ENCODE data around the gene SULF2. TPM values are rescaled to one million over a fixed set of nuclear protein-coding genes. Genes with fewer than 3 reads are reported as not detected.
A peak's percentile ranks its signal among the peaks of the same experiment; 100 is the strongest.

Gene SULF2
- total RNA-seq, 1 donor from 2014 or later = 62.1 TPM

DNA sequence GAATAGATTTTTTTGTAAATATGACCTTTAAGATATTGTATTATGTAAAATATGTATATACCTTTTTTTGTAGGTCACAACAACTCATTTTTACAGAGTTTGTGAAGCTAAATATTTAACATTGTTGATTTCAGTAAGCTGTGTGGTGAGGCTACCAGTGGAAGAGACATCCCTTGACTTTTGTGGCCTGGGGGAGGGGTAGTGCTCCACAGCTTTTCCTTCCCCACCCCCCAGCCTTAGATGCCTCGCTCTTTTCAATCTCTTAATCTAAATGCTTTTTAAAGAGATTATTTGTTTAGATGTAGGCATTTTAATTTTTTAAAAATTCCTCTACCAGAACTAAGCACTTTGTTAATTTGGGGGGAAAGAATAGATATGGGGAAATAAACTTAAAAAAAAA, 130.9 kb downstream of the SULF2 start:
- peaks cover 35% of the 10 kb centered on the region for H3K36me3 Mint-ChIP-seq (ENCODE audit: low read depth, unreplicated experiment)
- DNase-seq (ENCODE audit: low spot score) = no peak
- TF ChIP-seq, protein P1, sequence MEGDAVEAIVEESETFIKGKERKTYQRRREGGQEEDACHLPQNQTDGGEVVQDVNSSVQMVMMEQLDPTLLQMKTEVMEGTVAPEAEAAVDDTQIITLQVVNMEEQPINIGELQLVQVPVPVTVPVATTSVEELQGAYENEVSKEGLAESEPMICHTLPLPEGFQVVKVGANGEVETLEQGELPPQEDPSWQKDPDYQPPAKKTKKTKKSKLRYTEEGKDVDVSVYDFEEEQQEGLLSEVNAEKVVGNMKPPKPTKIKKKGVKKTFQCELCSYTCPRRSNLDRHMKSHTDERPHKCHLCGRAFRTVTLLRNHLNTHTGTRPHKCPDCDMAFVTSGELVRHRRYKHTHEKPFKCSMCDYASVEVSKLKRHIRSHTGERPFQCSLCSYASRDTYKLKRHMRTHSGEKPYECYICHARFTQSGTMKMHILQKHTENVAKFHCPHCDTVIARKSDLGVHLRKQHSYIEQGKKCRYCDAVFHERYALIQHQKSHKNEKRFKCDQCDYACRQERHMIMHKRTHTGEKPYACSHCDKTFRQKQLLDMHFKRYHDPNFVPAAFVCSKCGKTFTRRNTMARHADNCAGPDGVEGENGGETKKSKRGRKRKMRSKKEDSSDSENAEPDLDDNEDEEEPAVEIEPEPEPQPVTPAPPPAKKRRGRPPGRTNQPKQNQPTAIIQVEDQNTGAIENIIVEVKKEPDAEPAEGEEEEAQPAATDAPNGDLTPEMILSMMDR (IDR thresholded peaks at IDR 0.05; ENCODE audit: unreplicated experiment) = no peak
- peaks cover 15% of the 10 kb centered on the region for H3K4me1 Mint-ChIP-seq (ENCODE audit: unreplicated experiment)
- H3K9me3 Mint-ChIP-seq (ENCODE audit: unreplicated experiment) = no peaks in the 10 kb centered on the region
- no peak overlapping the region for H3K4me3 Mint-ChIP-seq (ENCODE audit: unreplicated experiment)
- no peak overlapping the region for H3K27ac Mint-ChIP-seq (ENCODE audit: unreplicated experiment)
- H3K27me3 Mint-ChIP-seq (ENCODE audit: unreplicated experiment) = peaks cover 3% of the 10 kb centered on the region

DNA sequence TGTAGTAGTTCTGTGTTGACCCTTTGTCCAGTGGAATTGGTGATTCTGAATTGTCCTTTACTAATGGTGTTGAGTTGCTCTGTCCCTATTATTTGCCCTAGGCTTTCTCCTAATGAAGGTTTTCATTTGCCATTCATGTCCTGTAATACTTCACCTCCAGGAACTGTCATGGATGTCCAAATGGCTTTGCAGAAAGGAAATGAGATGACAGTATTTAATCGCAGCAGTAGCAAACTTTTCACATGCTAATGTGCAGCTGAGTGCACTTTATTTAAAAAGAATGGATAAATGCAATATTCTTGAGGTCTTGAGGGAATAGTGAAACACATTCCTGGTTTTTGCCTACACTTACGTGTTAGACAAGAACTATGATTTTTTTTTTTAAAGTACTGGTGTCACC, 131.4 kb downstream of the SULF2 start:
- Mint-ChIP-seq H3K4me1 (ENCODE audit: unreplicated experiment) (peaks cover 20% of the 10 kb centered on the region), H3K27ac (ENCODE audit: unreplicated experiment) (no peak overlapping the region), H3K36me3 (ENCODE audit: low read depth, unreplicated experiment) (peaks cover 37% of the 10 kb centered on the region), H3K27me3 (ENCODE audit: unreplicated experiment) (peaks cover 3% of the 10 kb centered on the region), H3K4me3 (ENCODE audit: unreplicated experiment) (no peak overlapping the region), H3K9me3 (ENCODE audit: unreplicated experiment) (no peaks in the 10 kb centered on the region)
- TF ChIP-seq, protein P1 (IDR thresholded peaks at IDR 0.05; ENCODE audit: unreplicated experiment) = no peak
- DNase-seq (ENCODE audit: low spot score) = no peak

DNA sequence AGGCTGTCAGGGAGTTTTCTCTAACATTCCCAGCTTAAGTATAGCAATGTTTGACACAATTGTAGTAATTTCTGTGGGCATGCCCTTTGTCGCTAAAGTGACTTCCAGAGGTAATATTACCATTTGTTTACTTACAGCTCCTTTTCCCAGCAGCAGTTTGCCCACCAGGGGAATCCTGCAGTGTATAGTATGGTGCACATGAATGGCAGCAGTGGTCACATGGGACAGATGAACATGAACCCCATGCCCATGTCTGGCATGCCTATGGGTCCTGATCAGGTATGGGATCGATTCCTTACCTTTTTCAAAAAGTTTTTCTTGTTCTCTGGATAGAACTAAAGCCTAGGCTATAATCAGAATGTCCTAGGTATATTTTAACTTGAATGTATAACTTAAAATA, 132.5 kb downstream of the SULF2 start:
- no peak for DNase-seq (ENCODE audit: low spot score)
- Mint-ChIP-seq H3K27ac (ENCODE audit: unreplicated experiment) (no peak overlapping the region), H3K9me3 (ENCODE audit: unreplicated experiment) (no peaks in the 10 kb centered on the region), H3K4me3 (ENCODE audit: unreplicated experiment) (no peak overlapping the region), H3K36me3 (ENCODE audit: low read depth, unreplicated experiment) (peaks cover 35% of the 10 kb centered on the region), H3K4me1 (ENCODE audit: unreplicated experiment) (peaks cover 23% of the 10 kb centered on the region), H3K27me3 (ENCODE audit: unreplicated experiment) (peaks cover 3% of the 10 kb centered on the region)
- TF ChIP-seq, protein P1 (IDR thresholded peaks at IDR 0.05; ENCODE audit: unreplicated experiment) = no peak

DNA sequence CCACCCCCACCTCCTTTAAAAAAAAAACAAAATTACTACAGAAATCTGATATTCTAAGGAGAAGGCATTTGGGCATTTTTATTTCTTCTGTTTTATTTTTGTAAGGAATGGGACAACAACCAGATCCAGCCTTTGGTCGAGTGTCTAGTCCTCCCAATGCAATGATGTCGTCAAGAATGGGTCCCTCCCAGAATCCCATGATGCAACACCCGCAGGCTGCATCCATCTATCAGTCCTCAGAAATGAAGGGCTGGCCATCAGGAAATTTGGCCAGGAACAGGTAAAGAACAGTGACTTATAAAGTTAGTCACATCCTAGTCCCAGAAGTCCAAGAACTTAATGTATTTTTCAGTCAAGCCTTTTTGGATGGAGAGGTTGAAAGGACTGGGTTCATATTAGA, 133.0 kb downstream of the SULF2 start:
- Mint-ChIP-seq H3K4me3 (ENCODE audit: unreplicated experiment) (peak overlapping the region; percentile 37), H3K27ac (ENCODE audit: unreplicated experiment) (no peak overlapping the region), H3K4me1 (ENCODE audit: unreplicated experiment) (peaks cover 23% of the 10 kb centered on the region), H3K36me3 (ENCODE audit: low read depth, unreplicated experiment) (peaks cover 35% of the 10 kb centered on the region), H3K9me3 (ENCODE audit: unreplicated experiment) (no peaks in the 10 kb centered on the region), H3K27me3 (ENCODE audit: unreplicated experiment) (peaks cover 3% of the 10 kb centered on the region)
- TF ChIP-seq, protein P1 (IDR thresholded peaks at IDR 0.05; ENCODE audit: unreplicated experiment) = no peak
- DNase-seq (ENCODE audit: low spot score) = no peak

GRCh38 chr20:47648943-47649342, 136.3 kb downstream of the SULF2 start:
- H3K36me3 Mint-ChIP-seq (ENCODE audit: low read depth, unreplicated experiment) = peaks cover 36% of the 10 kb centered on the region
- peak overlapping the region; percentile 59 for H3K27ac Mint-ChIP-seq (ENCODE audit: unreplicated experiment)
- H3K4me3 Mint-ChIP-seq (ENCODE audit: unreplicated experiment) = peak overlapping the region; percentile 21
- H3K9me3 Mint-ChIP-seq (ENCODE audit: unreplicated experiment) = no peaks in the 10 kb centered on the region
- peaks cover 22% of the 10 kb centered on the region for H3K4me1 Mint-ChIP-seq (ENCODE audit: unreplicated experiment)
- no peak for DNase-seq (ENCODE audit: low spot score)
- TF ChIP-seq, protein P1 (IDR thresholded peaks at IDR 0.05; ENCODE audit: unreplicated experiment) = no peak
- peaks cover 3% of the 10 kb centered on the region for H3K27me3 Mint-ChIP-seq (ENCODE audit: unreplicated experiment)

All from endothelial cell (in vitro differentiated cells).